Omental fat pad (tissue), 4 donors: ENCODE measurements around the gene GNAI1. TPM values are rescaled to one million over a fixed set of nuclear protein-coding genes. Genes with fewer than 3 reads are reported as not detected.

Experiments
- ATAC-seq: fragments of 150-250 bp; one replicate; pipeline ENCODE4 v1.9.1; 2016; ENCODE audit warnings: mild to moderate bottlenecking, moderate library complexity; ENCODE audit not compliant: low FRiP score
- DNase-seq: peaks from one replicate; pipeline ENCODE4 v3.0.0-alpha.2; 2019; ENCODE audit warnings: low spot score
- CTCF ChIP-seq, 3 donors: fragments of 450-650 bp; IDR thresholded peaks; one replicate each; pipeline ENCODE4 v1.5.1; 2016 to 2017; ENCODE audit warnings: antibody characterized with exemption in 3 of 3, mild to moderate bottlenecking in 3 of 3, moderate library complexity in 2 of 3
- small RNA-seq: library from RNA; depleted of rRNA; stranded (forward); fragments of <200 nt; gene quantifications from one replicate; pipeline ENCODE3, GENCODE V24; 2016
- total RNA-seq, 4 donors: library from RNA; depleted of rRNA; stranded (reverse); fragments of >200 nt; gene quantifications; one replicate each; pipeline ENCODE4 v1.1.0, GENCODE V29; 2016

GNAI1 gene
- total RNA-seq, 4 donors from 2014 or later: 62.2 to 149 (median 92.6) TPM

DNA sequence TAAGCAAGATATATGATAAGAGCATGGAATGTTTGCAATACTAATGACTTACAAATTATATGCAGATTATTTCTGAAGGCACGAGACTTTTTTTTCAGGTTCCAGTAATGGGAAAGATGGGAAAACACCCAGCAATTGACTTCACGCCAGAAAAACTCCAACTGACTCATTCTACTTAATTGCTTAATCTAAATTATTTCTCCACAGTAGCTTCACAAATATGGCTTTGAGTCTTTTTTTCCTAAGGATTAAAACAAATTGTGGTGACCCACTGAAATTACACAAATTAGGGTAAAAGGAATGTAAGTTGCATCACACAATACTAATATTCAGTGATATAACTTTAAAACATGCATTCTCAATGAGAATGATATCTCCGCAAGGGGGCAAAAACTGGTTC lies 138.7 kb downstream of the GNAI1 start:
- no peak for TF ChIP-seq CTCF (IDR thresholded peaks at IDR 0.05)
- ATAC-seq: no peak

DNA sequence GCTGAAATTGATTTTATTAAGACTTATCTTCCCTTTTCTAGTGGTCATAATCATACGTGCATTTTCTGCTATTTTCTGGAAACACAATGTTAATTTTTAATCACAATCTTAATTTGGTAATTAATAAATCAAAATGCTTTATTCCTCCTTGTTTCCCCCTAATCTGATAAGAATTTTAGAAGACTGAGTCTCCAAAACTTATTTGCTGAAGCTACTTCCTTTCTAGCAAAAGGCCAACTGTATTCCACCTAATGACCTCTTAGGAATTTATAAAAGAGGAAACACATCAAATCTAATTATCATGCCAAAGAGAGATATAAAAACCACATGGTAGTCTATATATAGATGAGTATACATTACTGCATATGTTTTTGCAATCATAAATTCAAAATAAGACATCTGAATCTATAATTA lies 140.6 kb downstream of the GNAI1 start:
- DNase-seq (no peak), ATAC-seq (no peak)
- no peak for TF ChIP-seq CTCF (IDR thresholded peaks at IDR 0.05)

More for the DNA sequence above, 138.7 kb downstream of the GNAI1 start:
- no peak for DNase-seq

Small RNA genes within 50 kb of the gene (small RNA-seq; reads per million reads assigned to genes)
- not detected for gene RN7SL869P
